ENCODE measurements around the gene RENBP. TPM values are rescaled to one million over a fixed set of nuclear protein-coding genes. Genes with fewer than 3 reads are reported as not detected.

RENBP gene
- total RNA-seq, 1 experiment from 2014 or later, result 0.75 TPM

DNA sequence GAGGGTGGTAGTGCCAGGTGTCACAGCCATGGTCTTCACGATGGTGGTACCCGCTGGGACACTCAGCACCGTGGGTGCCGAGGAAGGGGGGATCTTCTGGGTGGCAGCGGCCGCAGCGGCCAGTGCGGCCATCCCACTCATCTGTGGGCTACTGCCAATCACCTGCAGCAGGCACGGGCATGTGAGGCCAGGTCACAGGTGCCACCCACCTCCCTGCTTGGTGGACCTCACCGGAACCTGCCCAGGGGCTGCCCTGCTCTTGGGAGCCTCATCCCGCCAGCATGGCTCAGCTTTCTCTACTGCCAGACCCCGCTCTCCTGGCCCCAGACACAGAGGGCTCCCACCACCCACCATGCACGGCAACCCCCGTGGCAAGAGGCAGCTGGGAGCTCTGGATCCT lies 14.2 kb upstream of the RENBP start:
- BruUV-seq (replicated peaks), result no TSS peak

DNA sequence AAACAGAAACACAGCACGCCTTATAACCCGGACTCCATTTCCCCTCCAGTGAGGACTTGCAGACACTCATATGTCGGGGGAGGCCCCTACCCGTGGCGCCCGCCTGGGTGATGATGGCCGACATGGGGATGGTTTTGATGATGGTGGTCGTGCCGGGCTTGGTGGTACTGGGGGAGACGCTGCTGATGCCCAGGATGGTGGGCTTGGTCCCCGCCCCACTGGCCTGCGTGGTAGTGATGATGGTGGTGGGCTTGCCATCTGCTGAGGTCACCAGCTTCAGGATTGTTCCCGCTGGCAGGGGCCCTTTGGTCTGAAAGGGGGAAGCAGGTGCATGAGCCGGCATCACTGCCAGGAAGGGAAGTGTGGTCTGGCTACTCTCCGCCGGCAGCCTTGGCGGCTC lies 12.8 kb upstream of the RENBP start:
- ChIA-PET POLR2A (no interaction called here), CTCF (interaction anchor here (1.6 kb wide), 1 partner anchor 10 kb away, joined by 3 read pairs; no protein-coding TSS in a partner anchor)
- no peaks in the 10 kb centered on the region for H3K4me1 ChIP-seq

More for the DNA sequence above, 14.2 kb upstream of the RENBP start:
- H3K36me3 Mint-ChIP-seq (ENCODE audit: insufficient read depth, unreplicated experiment), result peaks cover 61% of the 10 kb centered on the region
- intact Hi-C loops (cut with micrococcal nuclease; ENCODE audit: unreplicated experiment), result no loop called here
- H3K27me3 ChIP-seq (replicated peaks; ENCODE audit: control insufficient read depth, insufficient read depth, low read length), result no peaks in the 10 kb centered on the region
- no peaks in the 10 kb centered on the region for H3K27me3 Mint-ChIP-seq (ENCODE audit: insufficient read depth, unreplicated experiment)
- no peaks in the 10 kb centered on the region for H3K4me1 ChIP-seq
- DNase-seq, result no peak
- H3K36me3 ChIP-seq (ENCODE audit: control insufficient read depth, insufficient read depth, low read length), result no peaks in the 10 kb centered on the region
- ChIA-PET POLR2A (no interaction called here), CTCF (no interaction called here)
- H3K4me3 Mint-ChIP-seq (ENCODE audit: unreplicated experiment), result no peak overlapping the region
- TF ChIP-seq, protein P1, sequence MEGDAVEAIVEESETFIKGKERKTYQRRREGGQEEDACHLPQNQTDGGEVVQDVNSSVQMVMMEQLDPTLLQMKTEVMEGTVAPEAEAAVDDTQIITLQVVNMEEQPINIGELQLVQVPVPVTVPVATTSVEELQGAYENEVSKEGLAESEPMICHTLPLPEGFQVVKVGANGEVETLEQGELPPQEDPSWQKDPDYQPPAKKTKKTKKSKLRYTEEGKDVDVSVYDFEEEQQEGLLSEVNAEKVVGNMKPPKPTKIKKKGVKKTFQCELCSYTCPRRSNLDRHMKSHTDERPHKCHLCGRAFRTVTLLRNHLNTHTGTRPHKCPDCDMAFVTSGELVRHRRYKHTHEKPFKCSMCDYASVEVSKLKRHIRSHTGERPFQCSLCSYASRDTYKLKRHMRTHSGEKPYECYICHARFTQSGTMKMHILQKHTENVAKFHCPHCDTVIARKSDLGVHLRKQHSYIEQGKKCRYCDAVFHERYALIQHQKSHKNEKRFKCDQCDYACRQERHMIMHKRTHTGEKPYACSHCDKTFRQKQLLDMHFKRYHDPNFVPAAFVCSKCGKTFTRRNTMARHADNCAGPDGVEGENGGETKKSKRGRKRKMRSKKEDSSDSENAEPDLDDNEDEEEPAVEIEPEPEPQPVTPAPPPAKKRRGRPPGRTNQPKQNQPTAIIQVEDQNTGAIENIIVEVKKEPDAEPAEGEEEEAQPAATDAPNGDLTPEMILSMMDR (IDR thresholded peaks at IDR 0.05; ENCODE audit: insufficient read depth in 1 of 2, low read depth in 1 of 2, low read length in 1 of 2, severe bottlenecking in 1 of 2, unreplicated experiment in 1 of 2), result no peak
- no peaks in the 10 kb centered on the region for H3K4me1 Mint-ChIP-seq (ENCODE audit: low read depth, unreplicated experiment)
- H3K9me3 ChIP-seq, result no peaks in the 10 kb centered on the region
- H3K27ac Mint-ChIP-seq (ENCODE audit: unreplicated experiment), result no peak overlapping the region
- no peak overlapping the region for H3K4me3 ChIP-seq (ENCODE audit: low read depth, low read length)
- H3K9me3 Mint-ChIP-seq (ENCODE audit: unreplicated experiment), result no peaks in the 10 kb centered on the region

DNA sequence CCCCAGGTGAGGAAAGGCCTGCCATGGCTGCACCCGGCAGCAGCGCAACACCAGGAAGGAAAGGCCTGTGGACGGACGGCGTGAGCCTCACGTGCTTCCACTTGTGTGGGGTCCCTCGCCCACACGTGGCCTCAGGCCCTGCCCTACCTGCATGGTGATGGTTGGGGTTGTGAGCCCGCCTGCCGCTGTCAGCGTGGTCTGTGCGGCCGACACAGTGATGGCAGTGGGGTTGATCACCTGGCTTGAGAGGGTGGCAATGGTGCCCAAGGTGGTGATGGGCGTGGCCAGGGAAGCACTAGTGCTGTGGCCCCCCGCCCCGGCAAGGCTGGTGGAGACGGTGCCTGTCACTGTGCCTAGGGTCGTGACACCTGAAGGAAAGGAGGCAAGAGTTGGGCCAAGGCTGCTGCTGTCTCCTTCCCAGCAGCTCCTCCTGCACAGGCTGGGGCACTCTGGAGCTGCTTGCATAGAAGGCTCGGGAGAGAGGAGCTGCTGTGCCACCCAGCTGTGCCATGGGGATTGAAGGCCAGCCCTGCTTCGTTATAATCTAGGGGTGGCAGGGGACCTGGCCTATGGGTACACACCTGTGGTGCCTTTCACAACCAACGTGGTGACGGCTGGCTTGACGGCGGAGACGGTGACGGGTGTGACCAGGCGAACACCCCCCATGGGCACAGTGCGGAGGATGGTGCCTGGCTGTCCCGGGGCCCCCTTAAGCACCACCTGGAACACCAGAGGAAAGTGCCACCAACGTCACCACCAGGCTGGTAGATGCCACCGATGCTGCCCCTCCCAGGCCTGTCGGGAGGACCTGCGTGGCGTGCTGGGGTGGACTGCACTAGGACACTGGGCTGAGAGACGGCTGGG lies 11.8 kb upstream of the RENBP start:
- intact Hi-C loops (cut with micrococcal nuclease; ENCODE audit: unreplicated experiment), result no loop called here
- Mint-ChIP-seq H3K4me1 (ENCODE audit: low read depth, unreplicated experiment) (no peaks in the 10 kb centered on the region), H3K4me3 (ENCODE audit: unreplicated experiment) (no peak overlapping the region), H3K27ac (ENCODE audit: unreplicated experiment) (no peak overlapping the region), H3K9me3 (ENCODE audit: unreplicated experiment) (no peaks in the 10 kb centered on the region), H3K36me3 (ENCODE audit: insufficient read depth, unreplicated experiment) (peaks cover 76% of the 10 kb centered on the region), H3K27me3 (ENCODE audit: insufficient read depth, unreplicated experiment) (no peaks in the 10 kb centered on the region)
- Histone ChIP-seq H3K27me3 (replicated peaks; ENCODE audit: control insufficient read depth, insufficient read depth, low read length) (no peaks in the 10 kb centered on the region), H3K36me3 (ENCODE audit: control insufficient read depth, insufficient read depth, low read length) (no peaks in the 10 kb centered on the region; the same call in 1 of the 2 replicates), H3K4me1 (no peaks in the 10 kb centered on the region), H3K9me3 (no peaks in the 10 kb centered on the region), H3K4me3 (ENCODE audit: low read depth, low read length) (no peak overlapping the region)
- no peak for DNase-seq
- ChIA-PET POLR2A (no interaction called here), CTCF (interaction anchor here (1.6 kb wide), 1 partner anchor 10 kb away, joined by 3 read pairs; no protein-coding TSS in a partner anchor)
- TF ChIP-seq, protein P1 (IDR thresholded peaks at IDR 0.05; ENCODE audit: insufficient read depth in 1 of 2, low read depth in 1 of 2, low read length in 1 of 2, severe bottlenecking in 1 of 2, unreplicated experiment in 1 of 2), result no peak
- no TSS peak for BruUV-seq (replicated peaks)

More for the DNA sequence above, 12.8 kb upstream of the RENBP start:
- Mint-ChIP-seq H3K4me3 (ENCODE audit: unreplicated experiment) (no peak overlapping the region), H3K36me3 (ENCODE audit: insufficient read depth, unreplicated experiment) (peaks cover 72% of the 10 kb centered on the region), H3K27me3 (ENCODE audit: insufficient read depth, unreplicated experiment) (no peaks in the 10 kb centered on the region), H3K9me3 (ENCODE audit: unreplicated experiment) (no peaks in the 10 kb centered on the region), H3K4me1 (ENCODE audit: low read depth, unreplicated experiment) (no peaks in the 10 kb centered on the region), H3K27ac (ENCODE audit: unreplicated experiment) (no peak overlapping the region)
- no TSS peak for BruUV-seq (replicated peaks)
- DNase-seq, result no peak
- Histone ChIP-seq H3K36me3 (ENCODE audit: control insufficient read depth, insufficient read depth, low read length) (no peaks in the 10 kb centered on the region; the same call in 1 of the 2 replicates), H3K27me3 (replicated peaks; ENCODE audit: control insufficient read depth, insufficient read depth, low read length) (no peaks in the 10 kb centered on the region), H3K4me3 (ENCODE audit: low read depth, low read length) (no peak overlapping the region), H3K9me3 (no peaks in the 10 kb centered on the region)
- TF ChIP-seq, protein P1 (IDR thresholded peaks at IDR 0.05; ENCODE audit: insufficient read depth in 1 of 2, low read depth in 1 of 2, low read length in 1 of 2, severe bottlenecking in 1 of 2, unreplicated experiment in 1 of 2), result no peak
- intact Hi-C loops (cut with micrococcal nuclease; ENCODE audit: unreplicated experiment), result no loop called here

All from Caco-2 (cell line).